Peyer's patch (tissue), 4 donors: Measurements from ENCODE around the gene PACS2. TPM values are rescaled to one million over a fixed set of nuclear protein-coding genes. Genes with fewer than 3 reads are reported as not detected.
A peak's percentile ranks its signal among the peaks of the same experiment; 100 is the strongest.

Experiments used
- DNase-seq, 3 donors: peaks; one replicate each; pipeline ENCODE4 v3.0.0-alpha.2; 2017 to 2019
- H3K27ac ChIP-seq, 4 donors: fragments of 200-600 bp; sonication (generic); one replicate each; pipeline ENCODE4 v1.5.1; 2016 to 2019
- H3K27me3 ChIP-seq, 2 donors: fragments of 200-600 bp; sonication (generic); one replicate each; pipeline ENCODE4 v1.5.1; 2019
- H3K36me3 ChIP-seq, 3 donors: fragments of 200-600 bp; sonication (generic); one replicate each; pipeline ENCODE4 v1.5.1; 2016 to 2019
- H3K4me1 ChIP-seq, 4 donors: fragments of 200-600 bp; sonication (generic); one replicate each; pipeline ENCODE4 v1.5.1; 2016 to 2019
- H3K4me3 ChIP-seq, 4 donors: fragments of 200-600 bp; sonication (generic); 1 replicate in 3 of 4; 2 replicates in 1 of 4; pipeline ENCODE4 v1.5.1; 2016 to 2019; ENCODE audit warnings: mild to moderate bottlenecking in 1 of 4
- H3K9me3 ChIP-seq, 4 donors: fragments of 200-600 bp; sonication (generic); one replicate each; pipeline ENCODE4 v1.5.1; 2016 to 2019; ENCODE audit warnings: mild to moderate bottlenecking in 1 of 4
- POLR2A ChIP-seq, 2 donors: fragments of 450-650 bp; IDR thresholded peaks; one replicate each; pipeline ENCODE4 v1.5.1; 2017; ENCODE audit warnings: antibody characterized with exemption in 2 of 2, mild to moderate bottlenecking in 2 of 2, moderate library complexity in 2 of 2
- total RNA-seq, 4 donors: library from RNA; depleted of rRNA; stranded (reverse); fragments of >200 nt; gene quantifications; one replicate each; pipeline ENCODE4 v1.1.0, GENCODE V29; 2016
- TF ChIP-seq, protein P1 (sequence below), 6 experiments: fragments of 450-650 bp in 4 of 6; fragments of 200-600 bp in 2 of 6; sonication (generic) in 1 of 6; IDR thresholded peaks; one replicate each; pipeline ENCODE4 v1.5.1; 2017 to 2019; ENCODE audit warnings: antibody characterized with exemption in 6 of 6, mild to moderate bottlenecking in 3 of 6, moderate library complexity in 1 of 6

The PACS2 gene
- total RNA-seq, result 100 to 1,000 TPM in 3 of 4 donors, 10 to 100 TPM in 1; 77.2 to 158 (median 126) TPM

GRCh38 chr14:105314287-105315200 is at the start of gene PACS2:
TSS of gene PACS2 (plus strand) at chr14:105314748. CDS start at chr14:105314919, 171 bp downstream.
- Histone ChIP-seq H3K4me1 (peaks cover 0 to 37% (median 14%) of the 10 kb centered on the region in 4 donors), H3K9me3 (no peaks in the 10 kb centered on the region), H3K27me3 (no peaks in the 10 kb centered on the region), H3K36me3 (no peaks in the 10 kb centered on the region), H3K4me3 (peak within 1 kb of the TSS; percentile 86 to 95 (median 90)), H3K27ac (peak within 1 kb of the TSS; percentile 91 to 96 (median 94))
- TF ChIP-seq, protein P1, sequence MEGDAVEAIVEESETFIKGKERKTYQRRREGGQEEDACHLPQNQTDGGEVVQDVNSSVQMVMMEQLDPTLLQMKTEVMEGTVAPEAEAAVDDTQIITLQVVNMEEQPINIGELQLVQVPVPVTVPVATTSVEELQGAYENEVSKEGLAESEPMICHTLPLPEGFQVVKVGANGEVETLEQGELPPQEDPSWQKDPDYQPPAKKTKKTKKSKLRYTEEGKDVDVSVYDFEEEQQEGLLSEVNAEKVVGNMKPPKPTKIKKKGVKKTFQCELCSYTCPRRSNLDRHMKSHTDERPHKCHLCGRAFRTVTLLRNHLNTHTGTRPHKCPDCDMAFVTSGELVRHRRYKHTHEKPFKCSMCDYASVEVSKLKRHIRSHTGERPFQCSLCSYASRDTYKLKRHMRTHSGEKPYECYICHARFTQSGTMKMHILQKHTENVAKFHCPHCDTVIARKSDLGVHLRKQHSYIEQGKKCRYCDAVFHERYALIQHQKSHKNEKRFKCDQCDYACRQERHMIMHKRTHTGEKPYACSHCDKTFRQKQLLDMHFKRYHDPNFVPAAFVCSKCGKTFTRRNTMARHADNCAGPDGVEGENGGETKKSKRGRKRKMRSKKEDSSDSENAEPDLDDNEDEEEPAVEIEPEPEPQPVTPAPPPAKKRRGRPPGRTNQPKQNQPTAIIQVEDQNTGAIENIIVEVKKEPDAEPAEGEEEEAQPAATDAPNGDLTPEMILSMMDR (IDR thresholded peaks at IDR 0.05), result no peak
- peak in 1 of 2 donors; percentile 29 for TF ChIP-seq POLR2A (IDR thresholded peaks at IDR 0.05)
- DNase-seq, result peak; percentile 73 to 88 (median 83)

DNA sequence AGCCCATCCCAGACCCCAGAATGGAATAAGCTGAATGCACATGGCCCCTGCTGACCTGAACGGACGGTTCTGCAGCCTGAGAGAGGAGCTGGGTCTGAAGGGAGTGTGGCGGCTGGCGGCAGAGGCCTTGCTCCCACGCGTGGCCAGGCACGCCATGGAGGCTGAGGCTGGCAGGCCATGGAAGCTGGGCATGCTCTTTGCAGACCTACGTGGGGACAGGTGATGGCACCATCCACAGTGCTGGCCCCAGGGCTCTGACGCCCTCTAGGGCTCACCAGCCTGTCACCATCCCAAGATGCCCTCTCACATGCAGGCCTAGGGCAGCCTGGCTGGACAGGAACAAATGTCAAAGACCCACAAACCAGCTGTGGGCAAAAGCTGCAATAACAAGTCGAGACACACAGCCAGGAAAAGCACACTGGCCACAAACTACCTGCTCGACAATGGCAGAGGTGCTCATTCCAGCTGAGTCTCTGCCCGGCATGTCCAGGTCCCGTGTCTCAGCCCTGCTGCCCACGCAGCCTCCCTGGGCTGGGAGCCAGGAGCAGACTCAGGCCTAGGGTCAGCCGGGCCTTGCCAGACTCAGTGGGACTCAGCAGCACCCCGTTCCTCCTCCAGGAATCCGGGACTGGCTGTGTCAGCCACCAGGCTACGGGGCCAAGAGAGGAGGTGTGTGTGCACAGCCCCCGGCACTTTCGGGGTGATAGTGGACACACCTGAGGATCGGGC is 46.6 kb upstream of the PACS2 start:
- no peak for DNase-seq
- no peak overlapping the region for H3K27ac ChIP-seq
- no peaks in the 10 kb centered on the region for H3K9me3 ChIP-seq
- no peaks in the 10 kb centered on the region for H3K27me3 ChIP-seq
- no peaks in the 10 kb centered on the region for H3K4me1 ChIP-seq
- TF ChIP-seq, protein P1 (IDR thresholded peaks at IDR 0.05), result peak in 3 of 6 experiments; percentile 21 to 32 (median 24)
- no peak for TF ChIP-seq POLR2A (IDR thresholded peaks at IDR 0.05)
- H3K4me3 ChIP-seq, result no peak overlapping the region
- H3K36me3 ChIP-seq, result peaks cover 0 to 34% (median 0%) of the 10 kb centered on the region in 3 donors

DNA sequence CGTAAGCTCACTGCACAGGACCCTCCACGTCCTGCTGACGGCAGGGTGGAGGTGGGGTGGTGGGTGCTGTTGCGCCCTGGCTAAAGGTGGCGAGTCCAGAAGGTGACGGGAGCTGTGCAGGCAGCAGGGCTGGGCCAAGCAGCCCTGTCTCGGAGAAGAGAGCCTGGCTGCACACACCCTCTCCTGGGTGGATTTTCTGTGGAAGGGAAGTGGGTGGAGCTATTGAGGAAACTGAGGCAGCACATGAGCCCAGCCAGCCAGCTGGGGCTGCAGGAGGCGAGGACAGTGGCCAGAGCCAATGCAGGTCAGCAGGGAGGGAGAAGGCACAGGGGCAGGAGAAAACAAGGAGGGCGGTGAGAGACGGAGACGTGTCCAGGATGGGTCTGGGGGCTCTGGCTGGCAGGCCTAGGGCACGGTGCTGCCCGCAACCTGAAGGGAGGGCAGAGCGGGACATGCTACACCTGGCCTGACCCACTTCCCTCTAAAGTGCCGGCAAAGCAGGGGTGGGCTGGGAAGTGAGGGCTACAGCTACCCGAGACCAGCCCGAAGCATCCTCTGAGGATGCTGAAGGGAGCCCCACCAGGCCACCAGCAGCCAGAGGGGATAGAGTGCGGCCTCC is 45.7 kb upstream of the PACS2 start:
- Histone ChIP-seq H3K27me3 (no peaks in the 10 kb centered on the region), H3K9me3 (no peaks in the 10 kb centered on the region), H3K4me3 (no peak overlapping the region), H3K36me3 (peaks cover 0 to 33% (median 0%) of the 10 kb centered on the region in 3 donors), H3K4me1 (no peaks in the 10 kb centered on the region), H3K27ac (no peak overlapping the region)
- TF ChIP-seq, protein P1 (IDR thresholded peaks at IDR 0.05), result no peak
- no peak for TF ChIP-seq POLR2A (IDR thresholded peaks at IDR 0.05)
- no peak for DNase-seq

GRCh38 chr14:105269405-105269804 is 45.1 kb upstream of the PACS2 start:
- DNase-seq, result no peak
- H3K27me3 ChIP-seq, result no peaks in the 10 kb centered on the region
- H3K9me3 ChIP-seq, result no peaks in the 10 kb centered on the region
- no peaks in the 10 kb centered on the region for H3K4me1 ChIP-seq
- H3K27ac ChIP-seq, result no peak overlapping the region
- TF ChIP-seq, protein P1 (IDR thresholded peaks at IDR 0.05), result no peak
- no peak for TF ChIP-seq POLR2A (IDR thresholded peaks at IDR 0.05)
- H3K36me3 ChIP-seq, result peaks cover 0 to 28% (median 0%) of the 10 kb centered on the region in 3 donors
- no peak overlapping the region for H3K4me3 ChIP-seq

DNA sequence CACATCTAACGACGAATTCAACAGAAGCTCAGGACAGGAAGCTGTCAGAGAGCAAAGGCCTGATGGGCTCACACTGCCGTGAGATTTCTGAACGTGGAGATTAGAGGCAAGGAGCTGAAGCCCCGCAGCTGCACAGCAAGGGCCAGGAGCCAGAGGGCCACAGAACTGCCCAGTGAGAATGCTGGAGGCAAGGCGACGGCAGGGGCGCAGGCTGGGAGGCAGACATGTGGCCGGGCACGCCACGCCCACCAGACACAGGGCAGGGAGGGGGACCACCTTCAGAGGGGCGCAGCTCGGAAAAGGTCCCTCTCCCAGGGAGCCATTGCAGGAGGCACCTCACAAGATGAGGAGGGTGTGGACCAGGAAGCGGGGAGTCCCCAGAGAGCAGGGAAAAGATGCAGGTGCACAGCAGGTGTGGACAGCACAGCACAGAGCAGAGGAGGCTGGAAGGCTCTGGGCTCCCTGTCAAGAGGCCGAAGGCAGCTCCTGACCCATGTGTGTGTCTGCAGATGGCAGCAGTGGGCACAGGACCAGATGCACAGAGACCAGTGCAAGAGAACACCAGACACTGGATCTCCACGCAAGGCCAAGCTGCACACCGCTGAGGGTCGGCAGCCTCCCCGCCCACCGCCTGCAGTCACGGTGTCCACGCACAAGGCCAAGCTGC is 43.2 kb upstream of the PACS2 start:
- TF ChIP-seq POLR2A (IDR thresholded peaks at IDR 0.05), result no peak
- TF ChIP-seq, protein P1 (IDR thresholded peaks at IDR 0.05), result no peak
- Histone ChIP-seq H3K4me3 (no peak overlapping the region), H3K9me3 (no peaks in the 10 kb centered on the region), H3K36me3 (peaks cover 0 to 28% (median 0%) of the 10 kb centered on the region in 3 donors), H3K27me3 (no peaks in the 10 kb centered on the region), H3K27ac (no peak overlapping the region), H3K4me1 (no peaks in the 10 kb centered on the region)
- no peak for DNase-seq
